ENCODE data around the gene IL18BP. TPM values are rescaled to one million over a fixed set of nuclear protein-coding genes. Genes with fewer than 3 reads are reported as not detected.
A peak's percentile ranks its signal among the peaks of the same experiment; 100 is the strongest.

Gene IL18BP
- total and polyA plus RNA-seq, 10 of the 15 experiments (the other 5 are each of a cell fraction or from before 2014, with no cell fraction given), result 2.6 to 18.1 (median 10.7) TPM

DNA sequence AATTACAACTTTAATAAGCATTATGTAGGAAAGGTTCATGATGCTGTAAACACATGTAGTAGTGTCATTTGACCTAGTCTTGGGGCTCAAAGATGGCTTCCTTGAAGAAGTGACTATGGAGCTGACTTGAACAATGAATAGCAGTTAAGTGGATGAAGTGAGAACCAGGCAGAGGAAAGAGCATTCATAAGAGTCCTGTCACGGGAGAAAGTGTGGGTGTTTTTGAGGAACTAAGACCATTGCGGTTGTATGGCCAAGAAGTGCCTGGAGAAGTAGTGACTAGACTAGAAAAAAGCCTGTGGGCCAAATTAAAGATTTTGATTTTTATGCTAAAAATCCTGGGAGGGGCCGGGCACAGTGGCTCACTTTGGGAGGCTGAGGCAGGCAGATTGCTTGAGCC, 7.2 kb upstream of the IL18BP start (continued):
- TF ChIP-seq NBN (IDR thresholded peaks at IDR 0.05) (peak; percentile 92), PBX3 (IDR thresholded peaks at IDR 0.05; ENCODE audit: insufficient replicate concordance, low read depth, low read length) (no peak), NR2F1 (conservative IDR thresholded peaks at IDR 0.05) (no peak), ZNF24 (IDR thresholded peaks at IDR 0.05) (peak; percentile 74), BCL11A (IDR thresholded peaks at IDR 0.05; ENCODE audit: low read depth, low read length) (peak; percentile 94), STAT3 (IDR thresholded peaks at IDR 0.05; ENCODE audit: low read depth, low read length) (no peak), MEF2A (IDR thresholded peaks at IDR 0.05; ENCODE audit: insufficient read depth, low read depth, low read length) (no peak), HDAC6 (IDR thresholded peaks at IDR 0.05; ENCODE audit: unreplicated experiment) (no peak), REST (IDR thresholded peaks at IDR 0.05; ENCODE audit: low read depth, low read length) (no peak), TCF12 (IDR thresholded peaks at IDR 0.05; ENCODE audit: low read depth, low read length) (0 out of 2 replicates have a peak, but pooled peaks have one; percentile 29), NRF1 (conservative IDR thresholded peaks at IDR 0.05; ENCODE audit: low read depth, low read length) (no peak), TARDBP (IDR thresholded peaks at IDR 0.05; ENCODE audit: borderline replicate concordance) (no peak), CREB1 (IDR thresholded peaks at IDR 0.05; ENCODE audit: low read depth) (0 out of 2 replicates have a peak, but pooled peaks have one; percentile 12), TCF7 (IDR thresholded peaks at IDR 0.05; ENCODE audit: borderline replicate concordance) (no peak), ETV6 (conservative IDR thresholded peaks at IDR 0.05 in 1 of 2, IDR thresholded peaks at IDR 0.05 in 1 of 2; ENCODE audit: borderline replicate concordance in 1 of 2, low read depth in 1 of 2) (peak in 1 of 2 experiments; percentile 88; a peak in 2 of 4 replicates), GATAD2B (conservative IDR thresholded peaks at IDR 0.05; ENCODE audit: low read depth) (no peak), ZNF217 (IDR thresholded peaks at IDR 0.05) (0 out of 2 replicates have a peak, but pooled peaks have one; percentile 48)
- TF ChIP-seq, protein P1, sequence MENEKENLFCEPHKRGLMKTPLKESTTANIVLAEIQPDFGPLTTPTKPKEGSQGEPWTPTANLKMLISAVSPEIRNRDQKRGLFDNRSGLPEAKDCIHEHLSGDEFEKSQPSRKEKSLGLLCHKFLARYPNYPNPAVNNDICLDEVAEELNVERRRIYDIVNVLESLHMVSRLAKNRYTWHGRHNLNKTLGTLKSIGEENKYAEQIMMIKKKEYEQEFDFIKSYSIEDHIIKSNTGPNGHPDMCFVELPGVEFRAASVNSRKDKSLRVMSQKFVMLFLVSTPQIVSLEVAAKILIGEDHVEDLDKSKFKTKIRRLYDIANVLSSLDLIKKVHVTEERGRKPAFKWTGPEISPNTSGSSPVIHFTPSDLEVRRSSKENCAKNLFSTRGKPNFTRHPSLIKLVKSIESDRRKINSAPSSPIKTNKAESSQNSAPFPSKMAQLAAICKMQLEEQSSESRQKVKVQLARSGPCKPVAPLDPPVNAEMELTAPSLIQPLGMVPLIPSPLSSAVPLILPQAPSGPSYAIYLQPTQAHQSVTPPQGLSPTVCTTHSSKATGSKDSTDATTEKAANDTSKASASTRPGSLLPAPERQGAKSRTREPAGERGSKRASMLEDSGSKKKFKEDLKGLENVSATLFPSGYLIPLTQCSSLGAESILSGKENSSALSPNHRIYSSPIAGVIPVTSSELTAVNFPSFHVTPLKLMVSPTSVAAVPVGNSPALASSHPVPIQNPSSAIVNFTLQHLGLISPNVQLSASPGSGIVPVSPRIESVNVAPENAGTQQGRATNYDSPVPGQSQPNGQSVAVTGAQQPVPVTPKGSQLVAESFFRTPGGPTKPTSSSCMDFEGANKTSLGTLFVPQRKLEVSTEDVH (IDR thresholded peaks at IDR 0.05; ENCODE audit: low read depth, partially characterized antibody), result no peak

All from GM12878 (cell line).